H9 (cell line): ENCODE measurements around the gene RNF208. TPM values are rescaled to one million over a fixed set of nuclear protein-coding genes. Genes with fewer than 3 reads are reported as not detected.

Source experiments
- DNase-seq: peaks from one replicate; pipeline ENCODE4 v3.0.0-alpha.2; 2017
- H2AFZ ChIP-seq: one replicate; pipeline ENCODE4 v1.6.1; 2013; ENCODE audit warnings: mild to moderate bottlenecking, low read length, control low read depth, moderate library complexity
- H2AK5ac ChIP-seq: 2 replicates; pipeline ENCODE4 v1.6.1; 2013; ENCODE audit warnings: low read length, control low read depth, mixed read lengths; ENCODE audit not compliant: insufficient read length
- H2BK120ac ChIP-seq: one replicate; pipeline ENCODE4 v1.6.1; 2013; ENCODE audit warnings: low read depth, mild to moderate bottlenecking, low read length, control low read depth, inconsistent platforms; ENCODE audit not compliant: poor library complexity, severe bottlenecking
- H2BK12ac ChIP-seq: 2 replicates; pipeline ENCODE4 v1.6.1; 2013; ENCODE audit warnings: low read length, control low read depth, mixed read lengths, low read depth; ENCODE audit not compliant: insufficient read length
- H2BK15ac ChIP-seq: 2 replicates; pipeline ENCODE4 v1.6.1; 2013; ENCODE audit warnings: low read depth, low read length, control low read depth
- H2BK20ac ChIP-seq: one replicate; pipeline ENCODE4 v1.6.1; 2013; ENCODE audit warnings: low read depth, mild to moderate bottlenecking, low read length, control low read depth, inconsistent platforms; ENCODE audit not compliant: poor library complexity, severe bottlenecking
- H2BK5ac ChIP-seq: 2 replicates; pipeline ENCODE4 v1.6.1; 2013; ENCODE audit warnings: low read length, control low read depth, mixed read lengths; ENCODE audit not compliant: insufficient read length
- H3K14ac ChIP-seq: 2 replicates; pipeline ENCODE4 v1.6.1; 2013; ENCODE audit warnings: low read length, control low read depth; ENCODE audit not compliant: insufficient read depth
- H3K18ac ChIP-seq: 2 replicates; pipeline ENCODE4 v1.6.1; 2013; ENCODE audit warnings: low read depth, mild to moderate bottlenecking, mixed read lengths, low read length, control low read depth; ENCODE audit not compliant: insufficient read length
- H3K23ac ChIP-seq: 2 replicates; pipeline ENCODE4 v1.6.1; 2013; ENCODE audit warnings: low read length, control low read depth, mixed read lengths, low read depth; ENCODE audit not compliant: insufficient read length
- H3K23me2 ChIP-seq: 2 replicates; pipeline ENCODE4 v1.6.1; 2013; ENCODE audit warnings: low read depth, mild to moderate bottlenecking, mixed read lengths, low read length, control low read depth; ENCODE audit not compliant: insufficient read length, poor library complexity, severe bottlenecking
- H3K27ac ChIP-seq: 2 replicates; pipeline ENCODE4 v1.5.1; 2013; ENCODE audit warnings: low read length, control low read depth, mixed read lengths, low read depth; ENCODE audit not compliant: insufficient read length
- H3K27me3 ChIP-seq: 2 replicates; pipeline ENCODE4 v1.6.1; 2013; ENCODE audit warnings: low read length, control low read depth, inconsistent platforms; ENCODE audit not compliant: insufficient read depth
- H3K4ac ChIP-seq: 2 replicates; pipeline ENCODE4 v1.6.1; 2013; ENCODE audit warnings: low read depth, mild to moderate bottlenecking, control low read depth, inconsistent platforms, low read length, moderate library complexity
- H3K4me1 ChIP-seq: 2 replicates; pipeline ENCODE4 v1.6.1; 2013; ENCODE audit warnings: low read length, control low read depth, inconsistent platforms; ENCODE audit not compliant: insufficient read depth
- H3K4me2 ChIP-seq: 2 replicates; pipeline ENCODE4 v1.6.1; 2013; ENCODE audit warnings: low read length, control low read depth, mixed read lengths; ENCODE audit not compliant: insufficient read length, insufficient read depth
- H3K56ac ChIP-seq: 2 replicates; pipeline ENCODE4 v1.6.1; 2013; ENCODE audit warnings: low read depth, mild to moderate bottlenecking, mixed read lengths, low read length, control low read depth; ENCODE audit not compliant: insufficient read length
- H3K79me1 ChIP-seq: 2 replicates; pipeline ENCODE4 v1.6.1; 2013; ENCODE audit warnings: low read depth, mild to moderate bottlenecking, moderate library complexity, low read length, control low read depth, inconsistent platforms; ENCODE audit not compliant: insufficient read depth, poor library complexity, severe bottlenecking
- H3K79me2 ChIP-seq: 2 replicates; pipeline ENCODE4 v1.6.1; 2013; ENCODE audit warnings: low read length, control low read depth, inconsistent platforms; ENCODE audit not compliant: insufficient read depth
- H3K9ac ChIP-seq: 2 replicates; pipeline ENCODE4 v1.6.1; 2013; ENCODE audit warnings: low read length, control low read depth, mixed read lengths; ENCODE audit not compliant: insufficient read length; ENCODE audit errors: extremely low read depth
- H3K9me3 ChIP-seq: one replicate; pipeline ENCODE4 v1.6.1; 2013; ENCODE audit warnings: low read depth, low read length, inconsistent platforms; ENCODE audit not compliant: control insufficient read depth
- H3T11ph ChIP-seq: one replicate; pipeline ENCODE4 v1.6.1; 2013; ENCODE audit warnings: mild to moderate bottlenecking, low read length, control low read depth, inconsistent platforms
- H4K20me1 ChIP-seq: one replicate; pipeline ENCODE4 v1.6.1; 2013; ENCODE audit not compliant: control insufficient read depth, insufficient read length, insufficient read depth
- H4K5ac ChIP-seq: 2 replicates; pipeline ENCODE4 v1.6.1; 2013; ENCODE audit warnings: low read depth, mild to moderate bottlenecking, mixed read lengths, low read length, control low read depth; ENCODE audit not compliant: insufficient read length
- H4K8ac ChIP-seq: replicated peaks from 2 replicates; pipeline ENCODE4 v1.6.1; 2013; ENCODE audit warnings: low read length, control low read depth, mixed read lengths, low read depth; ENCODE audit not compliant: insufficient read length
- H4K91ac ChIP-seq: 2 replicates; pipeline ENCODE4 v1.6.1; 2013; ENCODE audit warnings: low read depth, mild to moderate bottlenecking, moderate library complexity, mixed read lengths, low read length, control low read depth; ENCODE audit not compliant: insufficient read length
- H3K27ac Mint-ChIP-seq, 3 experiments: 2 replicates in 2 of 3; 3 replicates in 1 of 3; pipeline ENCODE4 v1.8.0; 2020 to 2021; ENCODE audit warnings: mixed read lengths in 3 of 3, mild to moderate bottlenecking in 1 of 3, moderate library complexity in 1 of 3
- H3K27me3 Mint-ChIP-seq: 2 replicates; pipeline ENCODE4 v1.8.0; 2021; ENCODE audit warnings: low read depth, mild to moderate bottlenecking, moderate library complexity, mixed read lengths
- H3K36me3 Mint-ChIP-seq, 3 experiments: 2 replicates in 2 of 3; 3 replicates in 1 of 3; pipeline ENCODE4 v1.8.0; 2020 to 2021; ENCODE audit warnings: low read depth in 3 of 3, mixed read lengths in 3 of 3; ENCODE audit not compliant: insufficient read depth in 1 of 3
- H3K4me1 Mint-ChIP-seq, 2 experiments: 2 replicates each; pipeline ENCODE4 v1.8.0; 2020; ENCODE audit warnings: mixed read lengths in 2 of 2
- H3K4me3 Mint-ChIP-seq, 2 experiments: 2 replicates in 1 of 2; 3 replicates in 1 of 2; pipeline ENCODE4 v1.8.0; 2020 to 2021; ENCODE audit warnings: mild to moderate bottlenecking in 2 of 2, mixed read lengths in 2 of 2, moderate library complexity in 1 of 2
- H3K9me3 Mint-ChIP-seq, 2 experiments: 2 replicates in 1 of 2; 3 replicates in 1 of 2; pipeline ENCODE4 v1.8.0; 2020; ENCODE audit warnings: mild to moderate bottlenecking in 2 of 2, mixed read lengths in 2 of 2, moderate library complexity in 1 of 2
- CTCF ChIP-seq: fragments of 200-600 bp; sonication (generic); conservative IDR thresholded peaks from 3 replicates; pipeline ENCODE4 v1.8.0; 2021; ENCODE audit warnings: antibody characterized with exemption, mild to moderate bottlenecking
- WGBS: extraction: QIAGEN DNeasy Blood & Tissue Kit; methylation state at CpG from one replicate; pipeline ENCODE4 v1.1.7; 2013; ENCODE audit warnings: missing lambda C conversion rate, low lambda C conversion rate, mixed read lengths; ENCODE audit not compliant: insufficient read length; ENCODE audit errors: extremely low coverage; 5-methylcytosine and 5-hydroxymethylcytosine counted together
- total RNA-seq: library from RNA; stranded (reverse); gene quantifications from 2 replicates; pipeline ENCODE4 v1.2.1, GENCODE V29; 2021

Gene RNF208
- total RNA-seq, 1 experiment from 2014 or later = 7.7 TPM

- TF ChIP-seq CTCF = no peak
- H3T11ph ChIP-seq = no peak overlapping the region
Observed at GRCh38 chr9:137264067-137264466, 42.0 kb upstream of the RNF208 start.

More at GRCh38 chr9:137264067-137264466, 42.0 kb upstream of the RNF208 start:
- Histone ChIP-seq H3K4me1 (no peaks in the 10 kb centered on the region), H3K4me2 (no peak overlapping the region), H3K27me3 (no peaks in the 10 kb centered on the region), H3K4ac (no peak overlapping the region), H4K5ac (no peak overlapping the region), H3K23ac (no peak overlapping the region), H2AK5ac (no peak overlapping the region), H3K23me2 (no peaks in the 10 kb centered on the region), H2AFZ (no peak overlapping the region), H3K27ac (no peak overlapping the region), H2BK20ac (no peak overlapping the region), H2BK5ac (no peak overlapping the region), H3K79me1 (no peaks in the 10 kb centered on the region), H4K20me1 (no peaks in the 10 kb centered on the region), H3K79me2 (no peaks in the 10 kb centered on the region), H2BK15ac (no peak overlapping the region), H3K18ac (no peak overlapping the region), H4K91ac (no peak overlapping the region), H2BK12ac (no peak overlapping the region), H3K9ac (no peak overlapping the region), H4K8ac (no peak overlapping the region), H3K9me3 (no peaks in the 10 kb centered on the region), H3K14ac (no peak overlapping the region), H3K56ac (no peak overlapping the region), H2BK120ac (no peak overlapping the region)
- no peaks in the 10 kb centered on the region; the same call in 1 of the 2 replicates for H3K27me3 Mint-ChIP-seq
- 0 out of 4 replicates have a peak, but pooled peaks cover 0 to 3% of the 10 kb centered on the region in 2 experiments for H3K4me1 Mint-ChIP-seq
- peaks cover 8 to 49% (median 37%) of the 10 kb centered on the region in 3 experiments; a peak in 6 of 7 replicates for H3K36me3 Mint-ChIP-seq
- H3K27ac Mint-ChIP-seq = no peak overlapping the region
- no peaks in the 10 kb centered on the region for H3K9me3 Mint-ChIP-seq
- no CpG with 5 or more reads among the region's 22 CpGs for WGBS
- DNase-seq = no peak
- H3K4me3 Mint-ChIP-seq = no peak overlapping the region; a peak in 1 of 5 replicates
